Astrocyte (in vitro differentiated cells and primary cell): ENCODE results near the gene ASH1L.

Experiments used
- EZH2 ChIP-seq: IDR thresholded peaks from 2 replicates; pipeline ENCODE4 v1.6.1; 2012; ENCODE audit warnings: mild to moderate bottlenecking, low read length, inconsistent platforms; ENCODE audit not compliant: insufficient read depth
- TF ChIP-seq, protein P1 (sequence below): IDR thresholded peaks from 2 replicates; pipeline ENCODE4 v1.5.1; 2011; ENCODE audit warnings: low read depth, mild to moderate bottlenecking, inconsistent platforms, low read length, moderate library complexity; ENCODE audit not compliant: insufficient read depth

DNA sequence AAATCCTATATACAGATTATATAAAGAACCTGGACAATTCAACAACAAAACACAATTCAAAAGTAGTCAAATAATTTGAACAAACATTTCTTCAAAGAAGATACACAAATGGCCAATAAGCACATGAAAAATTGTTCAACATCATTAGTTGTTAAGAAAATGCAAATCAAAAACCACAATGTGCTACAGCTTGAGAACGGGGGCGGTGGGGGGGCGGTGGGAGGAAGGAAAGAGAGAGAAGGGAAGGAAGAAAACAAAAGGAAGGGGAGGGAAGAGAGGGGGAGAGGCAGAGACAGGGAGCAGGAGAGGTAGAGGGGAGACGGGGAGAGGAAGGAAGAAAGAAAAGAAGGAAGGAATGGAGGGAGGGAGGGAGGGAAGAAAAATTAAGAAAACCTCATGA is 44.1 kb downstream of the ASH1L start:
- TF ChIP-seq, protein P1, sequence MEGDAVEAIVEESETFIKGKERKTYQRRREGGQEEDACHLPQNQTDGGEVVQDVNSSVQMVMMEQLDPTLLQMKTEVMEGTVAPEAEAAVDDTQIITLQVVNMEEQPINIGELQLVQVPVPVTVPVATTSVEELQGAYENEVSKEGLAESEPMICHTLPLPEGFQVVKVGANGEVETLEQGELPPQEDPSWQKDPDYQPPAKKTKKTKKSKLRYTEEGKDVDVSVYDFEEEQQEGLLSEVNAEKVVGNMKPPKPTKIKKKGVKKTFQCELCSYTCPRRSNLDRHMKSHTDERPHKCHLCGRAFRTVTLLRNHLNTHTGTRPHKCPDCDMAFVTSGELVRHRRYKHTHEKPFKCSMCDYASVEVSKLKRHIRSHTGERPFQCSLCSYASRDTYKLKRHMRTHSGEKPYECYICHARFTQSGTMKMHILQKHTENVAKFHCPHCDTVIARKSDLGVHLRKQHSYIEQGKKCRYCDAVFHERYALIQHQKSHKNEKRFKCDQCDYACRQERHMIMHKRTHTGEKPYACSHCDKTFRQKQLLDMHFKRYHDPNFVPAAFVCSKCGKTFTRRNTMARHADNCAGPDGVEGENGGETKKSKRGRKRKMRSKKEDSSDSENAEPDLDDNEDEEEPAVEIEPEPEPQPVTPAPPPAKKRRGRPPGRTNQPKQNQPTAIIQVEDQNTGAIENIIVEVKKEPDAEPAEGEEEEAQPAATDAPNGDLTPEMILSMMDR, result no peak
- no peak for TF ChIP-seq EZH2
